HEK293 (cell line): ENCODE measurements around the gene SPTBN5.

ENCODE experiments used
- CTCF ChIA-PET: fragments of 350-600 bp; formaldehyde crosslinking; extraction: SDS; loops from one replicate; lab custom pipeline; 2021; ENCODE audit warnings: antibody characterized with exemption; lab: Yijun Ruan, JAX
- POLR2A ChIA-PET: fragments of 300-600 bp; formaldehyde crosslinking; extraction: SDS; loops from one replicate; lab custom pipeline; 2020; ENCODE audit warnings: antibody characterized with exemption, inconsistent platforms; lab: Yijun Ruan, JAX
- H3K27ac ChIP-seq: fragments of 200-500 bp; sonication (Bioruptor generic); 2 replicates; pipeline ENCODE4 v1.5.1; 2014; ENCODE audit warnings: low read depth, low read length, control low read depth, inconsistent platforms; ENCODE audit errors: extremely low read depth
- H3K36me3 ChIP-seq, 2 experiments: fragments of 200-500 bp in 1 of 2; sonication (Bioruptor generic) in 1 of 2; 1 replicate in 1 of 2; 2 replicates in 1 of 2; pipeline ENCODE4 v1.5.1; 2014 to 2017; ENCODE audit warnings: inconsistent platforms in 2 of 2, low read length in 2 of 2; ENCODE audit not compliant: control insufficient read depth in 2 of 2, insufficient read depth in 1 of 2
- H3K4me1 ChIP-seq: fragments of 200-500 bp; sonication (Bioruptor generic); 2 replicates; pipeline ENCODE4 v1.5.1; 2014; ENCODE audit warnings: mild to moderate bottlenecking, low read length, inconsistent platforms; ENCODE audit not compliant: control insufficient read depth, insufficient read depth
- H3K4me3 ChIP-seq: 2 replicates; pipeline ENCODE4 v1.5.1; 2011; ENCODE audit warnings: low read depth, mild to moderate bottlenecking, control low read depth, low read length, moderate library complexity
- H3K9me3 ChIP-seq: fragments of 200-500 bp; sonication (Bioruptor generic); 2 replicates; pipeline ENCODE4 v1.5.1; 2014; ENCODE audit warnings: low read depth, low read length, inconsistent platforms; ENCODE audit not compliant: control insufficient read depth, insufficient read depth
- BCL11A ChIP-seq: fragments of 450-650 bp; formaldehyde crosslinking; IDR thresholded peaks from 2 replicates; pipeline ENCODE4 v1.5.1; 2016; ENCODE audit warnings: low read depth, missing biosample characterization, missing genetic modification characterization
- EGR2 ChIP-seq: fragments of 450-650 bp; formaldehyde crosslinking; IDR thresholded peaks from 2 replicates; pipeline ENCODE4 v1.5.1; 2016; ENCODE audit warnings: low read depth, missing biosample characterization, missing genetic modification characterization
- TRIM28 ChIP-seq: IDR thresholded peaks from 2 replicates; pipeline ENCODE4 v1.6.1; 2011; ENCODE audit warnings: low read length, control low read depth, borderline replicate concordance
- ZFP37 ChIP-seq: fragments of 450-650 bp; formaldehyde crosslinking; IDR thresholded peaks from 2 replicates; pipeline ENCODE4 v1.5.1; 2016; ENCODE audit warnings: missing biosample characterization, missing genetic modification characterization
- ZNF10 ChIP-seq: fragments of 450-650 bp; formaldehyde crosslinking; IDR thresholded peaks from 2 replicates; pipeline ENCODE4 v1.5.1; 2017; ENCODE audit warnings: missing biosample characterization, missing genetic modification characterization
- ZNF112 ChIP-seq: fragments of 450-650 bp; formaldehyde crosslinking; IDR thresholded peaks from 2 replicates; pipeline ENCODE4 v1.5.0; 2017; ENCODE audit warnings: missing biosample characterization, missing genetic modification characterization
- ZNF2 ChIP-seq: fragments of 450-650 bp; formaldehyde crosslinking; IDR thresholded peaks from 2 replicates; pipeline ENCODE4 v1.5.1; 2016; ENCODE audit warnings: missing biosample characterization, missing genetic modification characterization
- ZNF266 ChIP-seq: fragments of 450-650 bp; formaldehyde crosslinking; IDR thresholded peaks from 2 replicates; pipeline ENCODE4 v1.5.1; 2016; ENCODE audit warnings: missing biosample characterization, missing genetic modification characterization, low read depth
- ZNF426 ChIP-seq: fragments of 450-650 bp; formaldehyde crosslinking; IDR thresholded peaks from 2 replicates; pipeline ENCODE4 v1.5.1; 2017; ENCODE audit warnings: missing biosample characterization, missing genetic modification characterization, mild to moderate bottlenecking, inconsistent platforms, moderate library complexity
- ZNF600 ChIP-seq: fragments of 450-650 bp; formaldehyde crosslinking; IDR thresholded peaks from 2 replicates; pipeline ENCODE4 v1.5.1; 2016; ENCODE audit warnings: missing biosample characterization, missing genetic modification characterization
- ZNF629 ChIP-seq: fragments of 450-650 bp; formaldehyde crosslinking; IDR thresholded peaks from 2 replicates; pipeline ENCODE4 v1.5.1; 2017; ENCODE audit warnings: missing biosample characterization, missing genetic modification characterization
- ZNF670 ChIP-seq: fragments of 450-650 bp; formaldehyde crosslinking; IDR thresholded peaks from 2 replicates; pipeline ENCODE4 v1.5.1; 2016; ENCODE audit warnings: missing biosample characterization, missing genetic modification characterization, low read depth
- ZNF707 ChIP-seq: fragments of 450-650 bp; formaldehyde crosslinking; IDR thresholded peaks from 2 replicates; pipeline ENCODE4 v1.5.1; 2016; ENCODE audit warnings: missing biosample characterization, missing genetic modification characterization
- ZNF785 ChIP-seq: fragments of 450-650 bp; formaldehyde crosslinking; IDR thresholded peaks from 2 replicates; pipeline ENCODE4 v1.5.1; 2016; ENCODE audit warnings: missing biosample characterization, missing genetic modification characterization
- TF ChIP-seq, protein P1 (sequence below): fragments of 450-650 bp; formaldehyde crosslinking; IDR thresholded peaks from 2 replicates; pipeline ENCODE4 v1.5.1; 2017; ENCODE audit warnings: missing biosample characterization, missing genetic modification characterization
- TF ChIP-seq, protein P2 (sequence below): fragments of 450-650 bp; formaldehyde crosslinking; IDR thresholded peaks from 2 replicates; pipeline ENCODE4 v1.5.1; 2017; ENCODE audit warnings: missing biosample characterization, missing genetic modification characterization
- TF ChIP-seq, protein P3 (sequence below): fragments of 450-650 bp; formaldehyde crosslinking; IDR thresholded peaks from 2 replicates; pipeline ENCODE4; 2016; ENCODE audit warnings: missing biosample characterization, missing genetic modification characterization

The SPTBN5 gene

DNA sequence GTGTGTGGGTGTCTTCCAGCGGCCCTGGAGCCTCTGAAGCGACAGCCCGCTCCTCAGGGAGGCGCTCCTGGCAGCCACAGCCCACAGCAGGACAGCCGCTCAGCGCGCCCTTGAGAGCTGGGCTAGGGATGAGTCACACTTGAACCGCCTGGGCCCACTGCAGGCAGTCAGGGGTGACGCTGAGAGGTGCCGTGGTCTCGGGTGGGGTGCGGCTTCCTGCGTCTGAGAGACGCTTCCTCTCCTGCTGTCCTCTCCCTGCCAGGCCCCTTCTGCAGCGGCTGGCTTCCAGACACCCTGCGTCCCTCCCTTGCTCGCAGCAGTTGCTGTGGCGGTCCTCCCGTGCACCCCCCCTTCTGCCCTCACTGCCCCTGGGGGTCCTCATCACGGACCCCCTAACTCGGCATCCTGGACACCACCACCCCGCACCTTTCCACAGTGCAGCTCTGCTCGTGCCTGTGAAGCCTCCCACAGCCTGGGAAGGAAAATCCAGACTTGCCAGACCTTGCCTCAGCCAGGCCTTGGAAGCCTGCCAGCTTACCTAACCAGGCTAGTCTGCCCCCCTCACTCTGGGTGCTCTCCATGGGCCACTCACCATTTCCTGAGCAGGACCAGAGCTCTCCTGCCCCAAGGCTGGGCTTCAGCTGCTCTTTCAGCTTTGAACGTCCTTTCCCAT lies 1.1 kb upstream of the SPTBN5 start (continued):
- TF ChIP-seq, protein P1, sequence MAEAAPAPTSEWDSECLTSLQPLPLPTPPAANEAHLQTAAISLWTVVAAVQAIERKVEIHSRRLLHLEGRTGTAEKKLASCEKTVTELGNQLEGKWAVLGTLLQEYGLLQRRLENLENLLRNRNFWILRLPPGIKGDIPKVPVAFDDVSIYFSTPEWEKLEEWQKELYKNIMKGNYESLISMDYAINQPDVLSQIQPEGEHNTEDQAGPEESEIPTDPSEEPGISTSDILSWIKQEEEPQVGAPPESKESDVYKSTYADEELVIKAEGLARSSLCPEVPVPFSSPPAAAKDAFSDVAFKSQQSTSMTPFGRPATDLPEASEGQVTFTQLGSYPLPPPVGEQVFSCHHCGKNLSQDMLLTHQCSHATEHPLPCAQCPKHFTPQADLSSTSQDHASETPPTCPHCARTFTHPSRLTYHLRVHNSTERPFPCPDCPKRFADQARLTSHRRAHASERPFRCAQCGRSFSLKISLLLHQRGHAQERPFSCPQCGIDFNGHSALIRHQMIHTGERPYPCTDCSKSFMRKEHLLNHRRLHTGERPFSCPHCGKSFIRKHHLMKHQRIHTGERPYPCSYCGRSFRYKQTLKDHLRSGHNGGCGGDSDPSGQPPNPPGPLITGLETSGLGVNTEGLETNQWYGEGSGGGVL (tag by site-specific recombination), result peak; percentile 14; the same call in 1 of the 2 replicates
- TF ChIP-seq ZNF670 (no peak), ZNF600 (tag by site-specific recombination) (peak; percentile 69), ZNF785 (tag by site-specific recombination) (peak; percentile 48; the same call in 1 of the 2 replicates), ZNF10 (tag by site-specific recombination) (no peak), ZNF2 (tag by site-specific recombination) (peak; percentile 16; the same call in 1 of the 2 replicates)

DNA sequence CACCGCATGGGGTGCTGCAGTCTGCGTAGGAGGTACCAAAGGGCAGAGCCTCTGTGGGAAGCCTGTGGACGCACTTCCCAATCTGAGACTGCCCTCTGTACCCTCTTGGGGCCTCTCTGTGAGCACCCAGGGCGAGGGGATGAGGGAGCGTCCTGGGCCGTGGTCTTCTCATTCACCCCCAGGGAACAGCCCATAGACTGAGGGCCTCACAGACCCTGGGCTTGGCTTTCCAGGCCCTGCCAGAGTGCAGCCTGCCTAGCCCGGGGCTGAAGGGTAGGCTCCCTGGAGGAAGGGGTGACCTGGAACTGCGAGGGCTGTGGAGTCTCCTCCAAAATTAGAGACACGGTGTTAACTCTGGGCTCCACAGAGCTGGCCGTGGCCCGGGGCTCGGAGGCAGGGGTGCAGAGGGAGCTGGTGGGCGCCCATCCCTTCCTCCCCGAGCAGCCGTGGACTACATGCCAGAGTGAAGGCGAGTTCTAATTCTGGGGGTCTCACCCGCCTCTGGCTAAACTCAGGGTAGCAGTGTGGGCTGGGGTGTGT lies 468 bp upstream of the SPTBN5 start:
- H3K27ac ChIP-seq, result peak overlapping the region; percentile 31; the same call in 1 of the 2 replicates
- ChIA-PET CTCF (interaction anchor here (0.9 kb wide), 1 partner anchor 10 kb away, joined by 8 read pairs; no protein-coding TSS in a partner anchor), POLR2A (no interaction called here)
- H3K36me3 ChIP-seq, result no peaks in the 10 kb centered on the region
- H3K4me3 ChIP-seq, result no peak overlapping the region
- peaks cover 7% of the 10 kb centered on the region for H3K4me1 ChIP-seq
- TF ChIP-seq EGR2 (tag by site-specific recombination) (peak; percentile 34; the same call in 1 of the 2 replicates), ZNF707 (tag by site-specific recombination) (no peak), ZNF426 (tag by site-specific recombination) (no peak)
- TF ChIP-seq, all 188 proteins: peak for 1
- no peaks in the 10 kb centered on the region for H3K9me3 ChIP-seq

DNA sequence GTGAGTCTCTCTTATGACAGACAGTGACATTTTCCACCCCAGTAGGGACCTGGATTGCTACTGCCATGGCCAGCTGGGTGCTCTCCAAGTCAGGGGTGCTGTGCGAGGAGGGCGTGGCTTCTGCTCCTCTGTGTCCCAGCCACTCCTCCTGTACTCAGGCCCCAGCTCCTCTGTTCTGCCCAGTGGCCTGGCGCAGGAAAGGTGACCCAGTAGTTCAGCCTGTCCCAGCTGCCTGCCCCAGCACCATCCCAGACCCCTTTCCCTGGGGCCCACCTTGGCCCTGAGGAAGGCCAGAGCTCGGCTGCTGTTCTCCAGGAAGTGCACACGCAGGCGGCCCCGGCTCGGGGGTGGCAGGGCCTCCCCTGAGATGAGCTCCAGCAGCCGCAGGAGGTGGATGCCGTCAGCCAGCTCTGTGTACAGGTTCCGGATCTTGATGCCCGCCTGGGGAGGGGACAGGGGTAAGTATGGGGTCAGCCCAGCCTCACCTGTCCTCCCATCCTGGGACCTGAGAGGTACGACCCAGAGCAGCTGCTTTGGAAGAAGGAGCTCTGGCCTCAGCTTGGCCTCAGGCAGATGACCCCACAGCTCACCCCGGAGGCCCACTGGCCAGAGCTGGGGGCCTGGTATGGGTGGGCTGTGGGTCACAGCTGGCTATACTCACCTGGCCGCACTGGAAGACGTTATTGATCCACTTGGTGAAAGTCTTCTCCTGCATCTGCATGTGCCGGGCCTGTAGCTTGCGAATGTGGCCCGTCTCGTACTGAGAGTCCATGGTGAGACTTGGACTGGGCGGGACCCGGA lies 1.0 kb downstream of the SPTBN5 start:
- ChIA-PET POLR2A (interaction anchor here (1.0 kb wide), 1 partner anchor 119 kb away, joined by 3 read pairs; the partner anchor contains the start of gene MAPKBP1), CTCF (interaction anchor here (3.8 kb wide), 1 partner anchor 12 kb away, joined by 10 read pairs; no protein-coding TSS in a partner anchor)
- no peak overlapping the region for H3K27ac ChIP-seq
- H3K4me3 ChIP-seq, result no peak overlapping the region
- no peak for TF ChIP-seq ZNF629 (tag by site-specific recombination)
- no peak for TF ChIP-seq ZNF266 (tag by site-specific recombination)
- no peak for TF ChIP-seq ZFP37
- TF ChIP-seq ZNF112 (tag by site-specific recombination), result no peak
- TF ChIP-seq BCL11A (tag by site-specific recombination), result no peak
- no peak for TF ChIP-seq TRIM28
- TF ChIP-seq, protein P2, sequence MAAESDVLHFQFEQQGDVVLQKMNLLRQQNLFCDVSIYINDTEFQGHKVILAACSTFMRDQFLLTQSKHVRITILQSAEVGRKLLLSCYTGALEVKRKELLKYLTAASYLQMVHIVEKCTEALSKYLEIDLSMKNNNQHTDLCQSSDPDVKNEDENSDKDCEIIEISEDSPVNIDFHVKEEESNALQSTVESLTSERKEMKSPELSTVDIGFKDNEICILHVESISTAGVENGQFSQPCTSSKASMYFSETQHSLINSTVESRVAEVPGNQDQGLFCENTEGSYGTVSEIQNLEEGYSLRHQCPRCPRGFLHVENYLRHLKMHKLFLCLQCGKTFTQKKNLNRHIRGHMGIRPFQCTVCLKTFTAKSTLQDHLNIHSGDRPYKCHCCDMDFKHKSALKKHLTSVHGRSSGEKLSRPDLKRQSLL (tag by site-specific recombination), result no peak
- TF ChIP-seq, protein P3, sequence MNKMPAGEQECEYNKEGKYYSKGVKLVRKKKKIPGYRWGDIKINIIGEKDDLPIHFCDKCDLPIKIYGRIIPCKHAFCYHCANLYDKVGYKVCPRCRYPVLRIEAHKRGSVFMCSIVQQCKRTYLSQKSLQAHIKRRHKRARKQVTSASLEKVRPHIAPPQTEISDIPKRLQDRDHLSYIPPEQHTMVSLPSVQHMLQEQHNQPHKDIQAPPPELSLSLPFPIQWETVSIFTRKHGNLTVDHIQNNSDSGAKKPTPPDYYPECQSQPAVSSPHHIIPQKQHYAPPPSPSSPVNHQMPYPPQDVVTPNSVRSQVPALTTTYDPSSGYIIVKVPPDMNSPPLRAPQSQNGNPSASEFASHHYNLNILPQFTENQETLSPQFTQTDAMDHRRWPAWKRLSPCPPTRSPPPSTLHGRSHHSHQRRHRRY (tag by site-specific recombination), result no peak
- TF ChIP-seq, all 188 proteins: peak for 0
- Histone ChIP-seq H3K36me3 (no peaks in the 10 kb centered on the region), H3K9me3 (no peaks in the 10 kb centered on the region), H3K4me1 (peaks cover 7% of the 10 kb centered on the region)
